BJ (cell line): ENCODE results near the gene CRYGN. TPM values are rescaled to one million over a fixed set of nuclear protein-coding genes. Genes with fewer than 3 reads are reported as not detected.
A peak's percentile ranks its signal among the peaks of the same experiment; 100 is the strongest.

Source experiments
- CTCF ChIA-PET: fragments of 350-600 bp; formaldehyde crosslinking; extraction: SDS; loops from one replicate; lab custom pipeline; 2021; ENCODE audit warnings: antibody characterized with exemption, inconsistent platforms; lab: Yijun Ruan, JAX
- POLR2A ChIA-PET: fragments of 300-600 bp; sonication (Branson Sonifier 250); formaldehyde crosslinking; extraction: SDS; loops from one replicate; lab custom pipeline; 2021; ENCODE audit warnings: antibody characterized with exemption; lab: Charles Lee
- DNase-seq: peaks from one replicate; pipeline ENCODE4 v3.0.0-alpha.2; 2011; ENCODE audit warnings: low read depth
- H3K27me3 ChIP-seq: 2 replicates; pipeline ENCODE4 v1.6.0; 2011; ENCODE audit warnings: low read length; ENCODE audit not compliant: control insufficient read depth, insufficient read depth
- H3K36me3 ChIP-seq: 2 replicates; pipeline ENCODE4 v1.5.1; 2011; ENCODE audit warnings: low read length; ENCODE audit not compliant: control insufficient read depth, insufficient read depth
- H3K4me3 ChIP-seq: 2 replicates; pipeline ENCODE4 v1.5.1; 2011; ENCODE audit warnings: low read depth, mild to moderate bottlenecking, control low read depth, low read length
- CTCF ChIP-seq: IDR thresholded peaks from 2 replicates; pipeline ENCODE4 v1.5.1; 2011; ENCODE audit warnings: low read depth, mild to moderate bottlenecking, control low read depth, inconsistent platforms, low read length, moderate library complexity; ENCODE audit not compliant: insufficient read depth
- polyA plus RNA-seq: library from polyadenylated mRNA; depleted of rRNA; stranded (reverse); fragments of >200 nt; gene quantifications from 2 replicates; pipeline ENCODE4 v1.2.3, GENCODE V29; 2011

CRYGN gene
- polyA plus RNA-seq, 1 experiment = 0.10 TPM

GRCh38 chr7:151451626-151452571, 12.0 kb upstream of the CRYGN start:
- POLR2A ChIA-PET = no interaction called here
- no peak for TF ChIP-seq CTCF
- CTCF ChIA-PET = interaction anchor here (1.0 to 9.5 kb wide), 6 partner anchors 6 to 330 kb away, joined by 3 to 148 read pairs (median 22); no protein-coding TSS in a partner anchor
- H3K4me3 ChIP-seq = no peak overlapping the region
- H3K36me3 ChIP-seq = no peaks in the 10 kb centered on the region
- peaks cover 2% of the 10 kb centered on the region; the same call in 1 of the 2 replicates for H3K27me3 ChIP-seq
- DNase-seq = no peak

DNA sequence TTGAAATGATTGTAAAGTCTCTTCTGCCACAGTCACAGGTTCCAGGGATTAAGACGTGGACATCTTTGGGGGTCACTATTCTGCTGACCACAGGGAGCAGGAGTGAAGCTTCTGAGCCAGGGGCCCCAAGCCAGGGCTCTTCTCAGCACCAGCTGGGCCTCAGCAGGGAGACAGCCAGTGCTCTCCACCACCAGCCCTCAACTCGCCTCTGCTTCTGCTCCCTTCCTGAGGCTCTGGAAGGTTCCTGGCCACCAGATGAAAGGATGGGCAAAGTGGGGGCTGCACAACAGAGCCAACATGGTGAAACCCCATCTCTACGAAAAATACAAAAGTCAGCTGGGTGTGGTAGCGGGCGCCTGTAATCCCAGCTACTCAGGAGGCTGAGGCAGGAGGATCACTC, 11.2 kb upstream of the CRYGN start:
- no peak overlapping the region for H3K4me3 ChIP-seq
- ChIA-PET CTCF (interaction anchor here (0.7 to 9.5 kb wide), 5 partner anchors 7 to 331 kb away, joined by 3 to 148 read pairs (median 42); no protein-coding TSS in a partner anchor), POLR2A (no interaction called here)
- no peak for TF ChIP-seq CTCF
- H3K36me3 ChIP-seq = no peaks in the 10 kb centered on the region
- DNase-seq = no peak
- peaks cover 2% of the 10 kb centered on the region; the same call in 1 of the 2 replicates for H3K27me3 ChIP-seq

DNA sequence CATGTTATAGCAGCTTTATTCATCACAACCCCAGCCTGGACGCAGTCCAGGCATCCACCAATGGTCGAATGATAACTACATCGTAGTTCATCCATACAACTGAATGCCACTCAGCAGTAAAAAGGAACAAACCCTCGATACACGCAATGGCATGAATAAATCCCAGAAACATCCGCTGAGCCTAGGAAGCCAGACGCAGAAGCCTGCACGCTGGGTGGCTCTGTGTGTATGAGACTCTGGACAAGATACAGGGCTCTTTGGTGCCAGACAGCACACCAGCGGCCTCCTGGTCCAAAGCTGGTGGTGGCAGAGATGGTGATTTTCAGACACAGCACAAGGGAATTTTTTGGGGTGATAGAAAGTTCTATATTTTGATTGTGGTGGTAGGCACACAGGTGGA, 10.0 kb upstream of the CRYGN start:
- TF ChIP-seq CTCF = no peak
- POLR2A ChIA-PET = no interaction called here
- peaks cover 2% of the 10 kb centered on the region; the same call in 1 of the 2 replicates for H3K27me3 ChIP-seq
- no peak overlapping the region for H3K4me3 ChIP-seq
- CTCF ChIA-PET = interaction anchor here (1.1 to 9.5 kb wide), 10 partner anchors 8 to 309 kb away, joined by 4 to 148 read pairs (median 28); no protein-coding TSS in a partner anchor
- no peaks in the 10 kb centered on the region for H3K36me3 ChIP-seq
- DNase-seq = no peak

GRCh38 chr7:151448261-151449252, 8.6 kb upstream of the CRYGN start:
- ChIA-PET POLR2A (no interaction called here), CTCF (interaction anchor here (0.6 to 9.5 kb wide), 35 partner anchors 8 to 580 kb away, joined by 3 to 148 read pairs (median 5); partner anchors contain the start of gene CRYGN)
- Histone ChIP-seq H3K4me3 (peak overlapping the region; percentile 44), H3K27me3 (peaks cover 2% of the 10 kb centered on the region; the same call in 1 of the 2 replicates), H3K36me3 (no peaks in the 10 kb centered on the region)
- no peak for DNase-seq
- peak; percentile 82 for TF ChIP-seq CTCF
